ENCODE measurements around the gene TGFB2. TPM values are rescaled to one million over a fixed set of nuclear protein-coding genes. Genes with fewer than 3 reads are reported as not detected.

Gene TGFB2
- total RNA-seq, 1 experiment from 2014 or later = not detected

DNA sequence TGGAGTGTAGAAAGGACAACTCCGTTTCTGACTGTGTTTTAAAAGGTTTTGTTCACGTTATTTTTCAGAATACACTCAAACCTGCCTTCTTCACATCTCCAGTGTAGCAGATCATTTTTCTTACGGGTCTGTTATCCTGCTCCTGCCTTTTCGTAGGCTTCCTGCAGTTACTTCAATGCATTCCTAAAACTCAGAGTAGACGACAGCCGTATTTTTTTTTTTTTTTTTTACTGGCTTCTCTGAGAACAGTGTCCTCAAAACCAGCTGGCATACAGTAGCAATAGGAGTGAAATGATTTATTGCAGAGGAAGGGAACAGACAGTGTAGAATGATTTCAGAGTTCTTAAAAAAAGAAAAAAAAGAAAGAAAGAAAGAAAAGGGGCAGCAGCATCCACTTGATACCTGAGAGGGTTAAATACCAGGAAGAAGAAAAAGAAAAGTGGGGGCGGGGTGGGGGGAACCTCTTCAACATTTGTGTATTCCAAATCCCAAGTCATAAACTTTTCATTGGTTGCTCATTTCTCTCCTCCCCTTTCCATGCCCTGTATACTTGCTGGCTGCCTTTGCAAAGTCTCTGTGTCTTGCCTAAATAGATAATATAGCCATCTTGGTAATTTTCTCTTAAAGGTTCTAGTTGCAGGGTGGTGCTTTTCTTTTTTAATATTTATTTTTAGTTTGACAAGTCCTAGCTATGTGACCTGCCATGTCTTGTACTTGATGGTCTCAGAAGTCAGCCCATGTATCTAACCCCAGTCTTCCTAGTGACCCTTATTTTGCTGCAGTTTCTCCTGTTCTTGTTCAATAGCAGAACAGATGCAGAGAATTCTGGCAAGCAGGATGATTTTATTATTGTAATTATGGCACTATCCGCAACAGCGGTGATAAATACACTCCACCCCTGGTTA is 2.8 kb downstream of the TGFB2 start:
- Histone ChIP-seq H3K14ac (ENCODE audit: insufficient read depth, low read length) (no peak overlapping the region), H2BK5ac (ENCODE audit: insufficient read length, low read length) (no peak overlapping the region), H3T11ph (ENCODE audit: low read length) (no peak overlapping the region), H3K23me2 (ENCODE audit: insufficient read length, low read depth, low read length, poor library complexity, severe bottlenecking) (peaks cover 20% of the 10 kb centered on the region), H2AK5ac (ENCODE audit: insufficient read length, low read length) (no peak overlapping the region), H3K18ac (ENCODE audit: insufficient read length, low read depth, low read length) (no peak overlapping the region), H2BK120ac (ENCODE audit: low read depth, low read length, poor library complexity, severe bottlenecking) (no peak overlapping the region), H3K4ac (ENCODE audit: low read depth, low read length) (no peak overlapping the region), H4K5ac (ENCODE audit: insufficient read length, low read depth, low read length) (no peak overlapping the region), H4K91ac (ENCODE audit: insufficient read length, low read depth, low read length) (no peak overlapping the region), H3K79me1 (ENCODE audit: insufficient read depth, low read depth, low read length, poor library complexity, severe bottlenecking) (no peaks in the 10 kb centered on the region), H3K56ac (ENCODE audit: insufficient read length, low read depth, low read length) (no peak overlapping the region), H2AFZ (ENCODE audit: low read length) (peak overlapping the region; percentile 24), H3K4me1 (ENCODE audit: insufficient read depth, low read length) (no peaks in the 10 kb centered on the region), H3K9me3 (ENCODE audit: control insufficient read depth, low read depth, low read length) (no peaks in the 10 kb centered on the region), H2BK15ac (ENCODE audit: low read depth, low read length) (no peak overlapping the region), H2BK12ac (ENCODE audit: insufficient read length, low read depth, low read length) (no peak overlapping the region), H3K27ac (ENCODE audit: insufficient read length, low read depth, low read length) (no peak overlapping the region), H3K27me3 (ENCODE audit: insufficient read depth, low read length) (no peaks in the 10 kb centered on the region; the same call in 1 of the 2 replicates), H2BK20ac (ENCODE audit: low read depth, low read length, poor library complexity, severe bottlenecking) (no peak overlapping the region), H3K9ac (ENCODE audit: extremely low read depth, insufficient read length, low read length) (no peak overlapping the region), H3K79me2 (ENCODE audit: insufficient read depth, low read length) (no peaks in the 10 kb centered on the region), H4K20me1 (ENCODE audit: control insufficient read depth, insufficient read depth, insufficient read length) (no peaks in the 10 kb centered on the region), H3K4me2 (ENCODE audit: insufficient read depth, insufficient read length, low read length) (peak overlapping the region; percentile 84), H4K8ac (replicated peaks; ENCODE audit: insufficient read length, low read depth, low read length) (no peak overlapping the region), H3K23ac (ENCODE audit: insufficient read length, low read depth, low read length) (no peak overlapping the region)
- Mint-ChIP-seq H3K9me3 (no peaks in the 10 kb centered on the region), H3K36me3 (ENCODE audit: insufficient read depth in 1 of 3, low read depth in 3 of 3) (peaks cover 0 to 1% (median 0%) of the 10 kb centered on the region in 3 experiments; a peak in 1 of 7 replicates), H3K4me1 (peaks cover 25 to 31% of the 10 kb centered on the region in 2 experiments), H3K4me3 (no peak overlapping the region; a peak in 2 of 5 replicates), H3K27ac (no peak overlapping the region), H3K27me3 (ENCODE audit: low read depth) (peaks cover 2% of the 10 kb centered on the region; the same call in 1 of the 2 replicates)
- TF ChIP-seq CTCF (conservative IDR thresholded peaks at IDR 0.05) = no peak
- no peak for DNase-seq
- no CpG with 5 or more reads among the region's 9 CpGs for WGBS (ENCODE audit: extremely low coverage, insufficient read length, low lambda C conversion rate)
